Measurements from ENCODE around the gene ZNF512. TPM values are rescaled to one million over a fixed set of nuclear protein-coding genes. Genes with fewer than 3 reads are reported as not detected.

Gene ZNF512
- total and polyA plus RNA-seq, 2 of the 13 experiments (the other 11 are each of a cell fraction or from before 2014, with no cell fraction given), result 29.8 to 31.0 TPM

DNA sequence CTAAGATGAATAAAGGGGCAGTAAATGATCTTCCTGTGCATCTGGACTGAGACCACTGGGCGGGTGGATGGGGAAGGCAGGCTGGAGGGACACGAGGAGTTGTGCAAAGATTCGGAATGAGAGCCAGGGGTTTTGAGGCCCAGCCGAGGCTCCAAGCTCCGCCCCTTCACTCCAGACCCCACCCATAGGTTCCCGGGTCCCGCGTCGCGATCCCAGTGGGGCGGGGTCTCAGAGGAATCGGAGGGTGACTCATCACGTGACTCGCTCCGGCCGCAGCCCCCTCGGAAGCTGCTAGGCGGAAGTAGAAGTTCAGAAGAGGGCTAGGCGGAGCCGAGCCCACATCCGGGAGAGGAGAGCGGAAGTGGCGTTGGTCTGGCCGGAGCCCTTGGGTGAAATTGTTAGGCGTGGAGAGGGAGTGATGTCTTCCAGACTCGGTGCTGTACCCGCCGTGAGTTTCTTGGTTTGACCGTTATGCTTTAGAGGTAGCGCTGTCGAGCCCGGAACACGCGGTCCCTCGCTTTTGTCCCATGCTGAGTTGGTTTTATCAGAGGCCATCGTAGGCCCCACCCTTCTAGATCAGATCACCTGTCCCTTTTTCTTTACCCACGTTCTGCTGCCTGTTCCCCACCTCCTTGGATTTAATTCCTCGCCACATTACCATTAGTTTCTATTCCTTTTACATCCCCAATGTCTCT lies at the start of gene ZNF512 (continued):
- TF ChIP-seq NFAT5 (CRISPR knock-in tag; IDR thresholded peaks at IDR 0.05), result no peak
- TF ChIP-seq ZNF160 (CRISPR knock-in tag; IDR thresholded peaks at IDR 0.05), result 0 out of 2 replicates have a peak, but pooled peaks have one; percentile 23
- TF ChIP-seq MIER3 (CRISPR knock-in tag; IDR thresholded peaks at IDR 0.05; ENCODE audit: borderline replicate concordance), result peak; percentile 83; the same call in 1 of the 2 replicates
- TF ChIP-seq, protein P1, sequence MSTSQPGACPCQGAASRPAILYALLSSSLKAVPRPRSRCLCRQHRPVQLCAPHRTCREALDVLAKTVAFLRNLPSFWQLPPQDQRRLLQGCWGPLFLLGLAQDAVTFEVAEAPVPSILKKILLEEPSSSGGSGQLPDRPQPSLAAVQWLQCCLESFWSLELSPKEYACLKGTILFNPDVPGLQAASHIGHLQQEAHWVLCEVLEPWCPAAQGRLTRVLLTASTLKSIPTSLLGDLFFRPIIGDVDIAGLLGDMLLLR (CRISPR knock-in tag; IDR thresholded peaks at IDR 0.05), result peak; percentile 62; the same call in 1 of the 2 replicates
- TF ChIP-seq AGO2 (optimal IDR thresholded peaks at IDR 0.05; ENCODE audit: low read depth, low read length), result no peak
- TF ChIP-seq ZBTB25 (CRISPR knock-in tag; IDR thresholded peaks at IDR 0.05), result peak; percentile 82
- no peak for TF ChIP-seq ZNF383 (CRISPR knock-in tag; IDR thresholded peaks at IDR 0.05; ENCODE audit: borderline replicate concordance)
- no peak for TF ChIP-seq ZNF713 (CRISPR knock-in tag; IDR thresholded peaks at IDR 0.05)
- no peak for TF ChIP-seq REXO4 (CRISPR knock-in tag; IDR thresholded peaks at IDR 0.05; ENCODE audit: borderline replicate concordance)
- TF ChIP-seq, protein P2, sequence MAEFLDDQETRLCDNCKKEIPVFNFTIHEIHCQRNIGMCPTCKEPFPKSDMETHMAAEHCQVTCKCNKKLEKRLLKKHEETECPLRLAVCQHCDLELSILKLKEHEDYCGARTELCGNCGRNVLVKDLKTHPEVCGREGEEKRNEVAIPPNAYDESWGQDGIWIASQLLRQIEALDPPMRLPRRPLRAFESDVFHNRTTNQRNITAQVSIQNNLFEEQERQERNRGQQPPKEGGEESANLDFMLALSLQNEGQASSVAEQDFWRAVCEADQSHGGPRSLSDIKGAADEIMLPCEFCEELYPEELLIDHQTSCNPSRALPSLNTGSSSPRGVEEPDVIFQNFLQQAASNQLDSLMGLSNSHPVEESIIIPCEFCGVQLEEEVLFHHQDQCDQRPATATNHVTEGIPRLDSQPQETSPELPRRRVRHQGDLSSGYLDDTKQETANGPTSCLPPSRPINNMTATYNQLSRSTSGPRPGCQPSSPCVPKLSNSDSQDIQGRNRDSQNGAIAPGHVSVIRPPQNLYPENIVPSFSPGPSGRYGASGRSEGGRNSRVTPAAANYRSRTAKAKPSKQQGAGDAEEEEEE (CRISPR knock-in tag; IDR thresholded peaks at IDR 0.05; ENCODE audit: borderline replicate concordance), result no peak
- TF ChIP-seq, protein P3, sequence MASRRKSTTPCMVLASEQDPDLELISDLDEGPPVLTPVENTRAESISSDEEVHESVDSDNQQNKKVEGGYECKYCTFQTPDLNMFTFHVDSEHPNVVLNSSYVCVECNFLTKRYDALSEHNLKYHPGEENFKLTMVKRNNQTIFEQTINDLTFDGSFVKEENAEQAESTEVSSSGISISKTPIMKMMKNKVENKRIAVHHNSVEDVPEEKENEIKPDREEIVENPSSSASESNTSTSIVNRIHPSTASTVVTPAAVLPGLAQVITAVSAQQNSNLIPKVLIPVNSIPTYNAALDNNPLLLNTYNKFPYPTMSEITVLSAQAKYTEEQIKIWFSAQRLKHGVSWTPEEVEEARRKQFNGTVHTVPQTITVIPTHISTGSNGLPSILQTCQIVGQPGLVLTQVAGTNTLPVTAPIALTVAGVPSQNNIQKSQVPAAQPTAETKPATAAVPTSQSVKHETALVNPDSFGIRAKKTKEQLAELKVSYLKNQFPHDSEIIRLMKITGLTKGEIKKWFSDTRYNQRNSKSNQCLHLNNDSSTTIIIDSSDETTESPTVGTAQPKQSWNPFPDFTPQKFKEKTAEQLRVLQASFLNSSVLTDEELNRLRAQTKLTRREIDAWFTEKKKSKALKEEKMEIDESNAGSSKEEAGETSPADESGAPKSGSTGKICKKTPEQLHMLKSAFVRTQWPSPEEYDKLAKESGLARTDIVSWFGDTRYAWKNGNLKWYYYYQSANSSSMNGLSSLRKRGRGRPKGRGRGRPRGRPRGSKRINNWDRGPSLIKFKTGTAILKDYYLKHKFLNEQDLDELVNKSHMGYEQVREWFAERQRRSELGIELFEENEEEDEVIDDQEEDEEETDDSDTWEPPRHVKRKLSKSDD (CRISPR knock-in tag; IDR thresholded peaks at IDR 0.05; ENCODE audit: low read depth), result 0 out of 2 replicates have a peak, but pooled peaks have one; percentile 65
- 0 out of 2 replicates have a peak, but pooled peaks have one; percentile 37 for TF ChIP-seq HMG20B (CRISPR knock-in tag; conservative IDR thresholded peaks at IDR 0.05)
- TF ChIP-seq TGIF2 (CRISPR knock-in tag; IDR thresholded peaks at IDR 0.05), result 0 out of 2 replicates have a peak, but pooled peaks have one; percentile 2
- no peak for TF ChIP-seq FOXM1 (CRISPR knock-in tag; IDR thresholded peaks at IDR 0.05)
- peak; percentile 98 for TF ChIP-seq ELF1 (CRISPR knock-in tag; IDR thresholded peaks at IDR 0.05)
- TF ChIP-seq ZNF382 (CRISPR knock-in tag; IDR thresholded peaks at IDR 0.05; ENCODE audit: borderline replicate concordance), result no peak
- TF ChIP-seq FOXO1 (CRISPR knock-in tag; IDR thresholded peaks at IDR 0.05), result no peak
